Lower leg skin (tissue), 3 donors: ENCODE measurements around the gene MED31.

Experiments
- CTCF ChIP-seq, 3 donors: fragments of 450-650 bp; IDR thresholded peaks; one replicate each; pipeline ENCODE4 v1.5.1; 2016; ENCODE audit warnings: antibody characterized with exemption in 3 of 3, mild to moderate bottlenecking in 3 of 3, moderate library complexity in 2 of 3
- POLR2A ChIP-seq, 2 donors: fragments of 450-650 bp; IDR thresholded peaks; one replicate each; pipeline ENCODE4 v1.6.1; 2016 to 2017; ENCODE audit warnings: antibody characterized with exemption in 2 of 2, mild to moderate bottlenecking in 1 of 2, moderate library complexity in 1 of 2

- TF ChIP-seq CTCF (IDR thresholded peaks at IDR 0.05) (no peak), POLR2A (IDR thresholded peaks at IDR 0.05) (no peak)
These were observed 55.3 kb downstream of the MED31 start for GRCh38 chr17:6596081-6596480.
